ENCODE measurements around the gene UFSP1.

The UFSP1 gene

DNA sequence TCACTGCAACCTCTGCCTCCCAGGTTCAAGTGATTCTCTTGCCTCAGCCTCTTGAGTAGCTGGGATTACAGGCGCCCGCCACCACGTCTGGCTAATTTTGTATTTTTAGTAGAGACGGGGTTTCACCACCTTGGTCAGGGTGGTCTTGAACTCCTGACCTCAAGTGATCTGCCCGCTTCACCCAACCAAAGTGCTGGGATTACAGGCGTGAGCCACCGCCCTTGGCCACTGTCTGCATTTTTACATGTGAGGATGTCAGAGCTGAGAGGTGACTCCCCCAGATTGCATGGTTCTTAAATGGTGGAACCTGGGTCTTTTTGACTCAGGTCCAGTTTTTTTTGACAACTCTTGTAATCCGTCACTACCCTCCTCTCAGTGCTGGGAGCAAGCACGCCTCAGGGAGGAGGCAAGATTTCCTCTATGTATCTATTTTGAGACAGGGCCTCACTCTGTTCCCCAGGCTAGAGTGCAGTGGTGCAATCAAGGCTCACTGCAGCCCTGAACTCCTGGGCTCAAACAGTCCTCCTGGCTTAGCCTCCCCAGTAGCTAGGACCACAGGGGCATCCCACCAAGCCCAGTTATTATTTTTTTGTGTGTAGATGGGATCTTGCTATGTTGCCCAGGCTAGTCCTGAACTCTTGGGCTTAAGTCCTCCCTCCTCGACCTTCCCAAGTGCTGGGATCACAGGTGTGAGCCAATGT lies 15.8 kb downstream of the UFSP1 start:
- ATAC-seq: no peak
- TF ChIP-seq BACH2 (CRISPR knock-in tag; IDR thresholded peaks at IDR 0.05; ENCODE audit: borderline replicate concordance): no peak
- no peak for TF ChIP-seq ZFP3 (CRISPR knock-in tag; IDR thresholded peaks at IDR 0.05)
- no peak for TF ChIP-seq RARB (CRISPR knock-in tag; IDR thresholded peaks at IDR 0.05)
- TF ChIP-seq ISL1 (CRISPR knock-in tag; IDR thresholded peaks at IDR 0.05): no peak
- TF ChIP-seq ZC3H10 (CRISPR knock-in tag; IDR thresholded peaks at IDR 0.05): no peak
- TF ChIP-seq, protein P1, sequence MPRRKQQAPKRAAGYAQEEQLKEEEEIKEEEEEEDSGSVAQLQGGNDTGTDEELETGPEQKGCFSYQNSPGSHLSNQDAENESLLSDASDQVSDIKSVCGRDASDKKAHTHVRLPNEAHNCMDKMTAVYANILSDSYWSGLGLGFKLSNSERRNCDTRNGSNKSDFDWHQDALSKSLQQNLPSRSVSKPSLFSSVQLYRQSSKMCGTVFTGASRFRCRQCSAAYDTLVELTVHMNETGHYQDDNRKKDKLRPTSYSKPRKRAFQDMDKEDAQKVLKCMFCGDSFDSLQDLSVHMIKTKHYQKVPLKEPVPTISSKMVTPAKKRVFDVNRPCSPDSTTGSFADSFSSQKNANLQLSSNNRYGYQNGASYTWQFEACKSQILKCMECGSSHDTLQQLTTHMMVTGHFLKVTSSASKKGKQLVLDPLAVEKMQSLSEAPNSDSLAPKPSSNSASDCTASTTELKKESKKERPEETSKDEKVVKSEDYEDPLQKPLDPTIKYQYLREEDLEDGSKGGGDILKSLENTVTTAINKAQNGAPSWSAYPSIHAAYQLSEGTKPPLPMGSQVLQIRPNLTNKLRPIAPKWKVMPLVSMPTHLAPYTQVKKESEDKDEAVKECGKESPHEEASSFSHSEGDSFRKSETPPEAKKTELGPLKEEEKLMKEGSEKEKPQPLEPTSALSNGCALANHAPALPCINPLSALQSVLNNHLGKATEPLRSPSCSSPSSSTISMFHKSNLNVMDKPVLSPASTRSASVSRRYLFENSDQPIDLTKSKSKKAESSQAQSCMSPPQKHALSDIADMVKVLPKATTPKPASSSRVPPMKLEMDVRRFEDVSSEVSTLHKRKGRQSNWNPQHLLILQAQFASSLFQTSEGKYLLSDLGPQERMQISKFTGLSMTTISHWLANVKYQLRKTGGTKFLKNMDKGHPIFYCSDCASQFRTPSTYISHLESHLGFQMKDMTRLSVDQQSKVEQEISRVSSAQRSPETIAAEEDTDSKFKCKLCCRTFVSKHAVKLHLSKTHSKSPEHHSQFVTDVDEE (CRISPR knock-in tag; IDR thresholded peaks at IDR 0.05): no peak
- TF ChIP-seq OSR1 (CRISPR knock-in tag; IDR thresholded peaks at IDR 0.05): no peak
- TF ChIP-seq ZFP30 (CRISPR knock-in tag; IDR thresholded peaks at IDR 0.05): no peak
- no peak for TF ChIP-seq CSRNP3 (CRISPR knock-in tag; IDR thresholded peaks at IDR 0.05)
- TF ChIP-seq ESRRG (CRISPR knock-in tag; IDR thresholded peaks at IDR 0.05): no peak
- TF ChIP-seq SNAI2 (CRISPR knock-in tag; IDR thresholded peaks at IDR 0.05): no peak
- no peak for TF ChIP-seq ARNTL (CRISPR knock-in tag; IDR thresholded peaks at IDR 0.05; ENCODE audit: borderline replicate concordance, low read depth)
- TF ChIP-seq ZNF565 (CRISPR knock-in tag; conservative IDR thresholded peaks at IDR 0.05; ENCODE audit: low read depth): no peak

- no peak for ATAC-seq
- TF ChIP-seq ZNF8 (CRISPR knock-in tag; IDR thresholded peaks at IDR 0.05) (no peak), SNAI2 (CRISPR knock-in tag; IDR thresholded peaks at IDR 0.05) (no peak), ZC3H10 (CRISPR knock-in tag; IDR thresholded peaks at IDR 0.05) (no peak), CSDC2 (CRISPR knock-in tag; IDR thresholded peaks at IDR 0.05) (no peak), TOX (CRISPR knock-in tag; IDR thresholded peaks at IDR 0.05; ENCODE audit: borderline replicate concordance) (no peak), ARNTL (CRISPR knock-in tag; IDR thresholded peaks at IDR 0.05; ENCODE audit: borderline replicate concordance, low read depth) (no peak), ZFP3 (CRISPR knock-in tag; IDR thresholded peaks at IDR 0.05) (no peak), ZNF70 (CRISPR knock-in tag; IDR thresholded peaks at IDR 0.05) (no peak), PATZ1 (CRISPR knock-in tag; IDR thresholded peaks at IDR 0.05; ENCODE audit: borderline replicate concordance) (no peak), PPARA (CRISPR knock-in tag; IDR thresholded peaks at IDR 0.05; ENCODE audit: borderline replicate concordance) (no peak), ESRRG (CRISPR knock-in tag; IDR thresholded peaks at IDR 0.05) (no peak), ZFP30 (CRISPR knock-in tag; IDR thresholded peaks at IDR 0.05) (no peak), GLIS3 (CRISPR knock-in tag; IDR thresholded peaks at IDR 0.05) (no peak), RARB (CRISPR knock-in tag; IDR thresholded peaks at IDR 0.05) (no peak), CSRNP3 (CRISPR knock-in tag; IDR thresholded peaks at IDR 0.05) (no peak), OSR1 (CRISPR knock-in tag; IDR thresholded peaks at IDR 0.05) (no peak)
- TF ChIP-seq, protein P2, sequence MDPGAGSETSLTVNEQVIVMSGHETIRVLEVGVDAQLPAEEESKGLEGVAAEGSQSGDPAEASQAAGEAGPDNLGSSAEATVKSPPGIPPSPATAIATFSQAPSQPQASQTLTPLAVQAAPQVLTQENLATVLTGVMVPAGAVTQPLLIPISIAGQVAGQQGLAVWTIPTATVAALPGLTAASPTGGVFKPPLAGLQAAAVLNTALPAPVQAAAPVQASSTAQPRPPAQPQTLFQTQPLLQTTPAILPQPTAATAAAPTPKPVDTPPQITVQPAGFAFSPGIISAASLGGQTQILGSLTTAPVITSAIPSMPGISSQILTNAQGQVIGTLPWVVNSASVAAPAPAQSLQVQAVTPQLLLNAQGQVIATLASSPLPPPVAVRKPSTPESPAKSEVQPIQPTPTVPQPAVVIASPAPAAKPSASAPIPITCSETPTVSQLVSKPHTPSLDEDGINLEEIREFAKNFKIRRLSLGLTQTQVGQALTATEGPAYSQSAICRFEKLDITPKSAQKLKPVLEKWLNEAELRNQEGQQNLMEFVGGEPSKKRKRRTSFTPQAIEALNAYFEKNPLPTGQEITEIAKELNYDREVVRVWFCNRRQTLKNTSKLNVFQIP (CRISPR knock-in tag; IDR thresholded peaks at IDR 0.05; ENCODE audit: borderline replicate concordance, low read depth): no peak
- TF ChIP-seq, protein P3, sequence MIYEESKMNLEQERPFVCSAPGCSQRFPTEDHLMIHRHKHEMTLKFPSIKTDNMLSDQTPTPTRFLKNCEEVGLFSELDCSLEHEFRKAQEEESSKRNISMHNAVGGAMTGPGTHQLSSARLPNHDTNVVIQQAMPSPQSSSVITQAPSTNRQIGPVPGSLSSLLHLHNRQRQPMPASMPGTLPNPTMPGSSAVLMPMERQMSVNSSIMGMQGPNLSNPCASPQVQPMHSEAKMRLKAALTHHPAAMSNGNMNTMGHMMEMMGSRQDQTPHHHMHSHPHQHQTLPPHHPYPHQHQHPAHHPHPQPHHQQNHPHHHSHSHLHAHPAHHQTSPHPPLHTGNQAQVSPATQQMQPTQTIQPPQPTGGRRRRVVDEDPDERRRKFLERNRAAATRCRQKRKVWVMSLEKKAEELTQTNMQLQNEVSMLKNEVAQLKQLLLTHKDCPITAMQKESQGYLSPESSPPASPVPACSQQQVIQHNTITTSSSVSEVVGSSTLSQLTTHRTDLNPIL (CRISPR knock-in tag; IDR thresholded peaks at IDR 0.05; ENCODE audit: low read depth): no peak
These were observed 21.6 kb downstream of the UFSP1 start for GRCh38 chr7:100867776-100868485.

Measured in SK-N-SH treated with all-trans-retinoic acid at 6 μM for 48 hours (cell line).